GM12878 (cell line): ENCODE measurements around the gene MRPS27. TPM values are rescaled to one million over a fixed set of nuclear protein-coding genes. Genes with fewer than 3 reads are reported as not detected.

Experiments
- ATAC-seq: fragments of 200-7000 bp; cut with Tn5 transposase; 3 replicates; pipeline ENCODE4 v1.9.1; 2020; ENCODE audit warnings: mild to moderate bottlenecking, moderate library complexity
- BruUV-seq: library from RNA; stranded (reverse); fragments of 400-500 nt; replicated peaks from 2 replicates; lab custom pipeline; 2021; lab: Mats Ljungman, UMichigan
- CTCF ChIA-PET: fragments of 300-600 bp; sonication (Branson Sonifier 250); formaldehyde crosslinking; extraction: SDS; loops from one replicate; lab custom pipeline; 2021; ENCODE audit warnings: inconsistent platforms; lab: Yijun Ruan, JAX
- POLR2A ChIA-PET: fragments of 350-600 bp; formaldehyde crosslinking; extraction: SDS; loops from one replicate; lab custom pipeline; 2021; ENCODE audit warnings: inconsistent platforms; lab: Charles Lee
- RAD21 ChIA-PET: fragments of 300-600 bp; sonication (Branson Sonifier 250); formaldehyde crosslinking; loops from one replicate; lab custom pipeline; 2023; ENCODE audit warnings: antibody characterized with exemption; ENCODE audit not compliant: unreplicated experiment; lab: Charles Lee
- SMC1A ChIA-PET: fragments of 300-600 bp; sonication (Branson Sonifier 250); formaldehyde crosslinking; loops from one replicate; lab custom pipeline; 2023; ENCODE audit not compliant: unreplicated experiment, uncharacterized antibody; lab: Charles Lee
- DNase-seq: peaks from one replicate; pipeline ENCODE4 v3.0.0-alpha.2; 2011; ENCODE audit warnings: low read depth, low spot score
- FAIRE-seq: peaks from 3 replicates; lab custom pipeline; 2011; peaks lifted over from hg19 to GRCh38; lab: Jason Lieb, UNC
- H2AFZ ChIP-seq: 2 replicates; pipeline ENCODE4 v1.6.0; 2011; ENCODE audit warnings: low read depth, low read length, control low read depth; ENCODE audit not compliant: control insufficient read depth
- H3K27ac ChIP-seq: 2 replicates; pipeline ENCODE4 v1.5.1; 2011; ENCODE audit warnings: control low read depth; ENCODE audit not compliant: control insufficient read depth, insufficient read depth
- H3K27me3 ChIP-seq, 2 experiments: replicated peaks in 1 of 2; 2 replicates each; pipeline versions ENCODE4 v1.6.0 to v1.6.1; 2011; ENCODE audit warnings: low read length in 1 of 2; ENCODE audit not compliant: control insufficient read depth in 2 of 2, insufficient read depth in 2 of 2
- H3K36me3 ChIP-seq, 2 experiments: 2 replicates each; pipeline ENCODE4 v1.5.1; 2011; ENCODE audit warnings: low read length in 1 of 2; ENCODE audit not compliant: control insufficient read depth in 2 of 2, insufficient read depth in 2 of 2
- H3K4me1 ChIP-seq: 2 replicates; pipeline ENCODE4 v1.6.1; 2011; ENCODE audit warnings: mild to moderate bottlenecking, low read length, moderate library complexity, mixed read lengths; ENCODE audit not compliant: control insufficient read depth, insufficient read depth
- H3K4me2 ChIP-seq: 2 replicates; pipeline ENCODE4 v1.6.0; 2011; ENCODE audit warnings: control low read depth; ENCODE audit not compliant: control insufficient read depth, insufficient read depth
- H3K4me3 ChIP-seq: fragments of 200-600 bp; sonication (generic); 2 replicates; pipeline ENCODE4 v1.5.1; 2016
- H3K79me2 ChIP-seq: 2 replicates; pipeline ENCODE4 v1.6.0; 2011; ENCODE audit warnings: low read length; ENCODE audit not compliant: control insufficient read depth, insufficient read depth
- H3K9ac ChIP-seq: 2 replicates; pipeline ENCODE4 v1.8.0; 2011; ENCODE audit warnings: low read length, control low read depth, mixed read lengths; ENCODE audit not compliant: control insufficient read depth, insufficient read depth
- H3K9me3 ChIP-seq: replicated peaks from 3 replicates; pipeline ENCODE4 v1.5.1; 2011; ENCODE audit warnings: mild to moderate bottlenecking, low read length; ENCODE audit not compliant: control insufficient read depth, insufficient read depth
- H4K20me1 ChIP-seq: 2 replicates; pipeline ENCODE4 v1.6.0; 2011; ENCODE audit not compliant: control insufficient read depth, insufficient read depth
- BACH1 ChIP-seq: fragments of 450-650 bp; IDR thresholded peaks from 2 replicates; pipeline ENCODE4 v1.6.1; 2017; ENCODE audit warnings: mild to moderate bottlenecking, borderline replicate concordance
- NR2C2 ChIP-seq: IDR thresholded peaks from 2 replicates; pipeline ENCODE4 v1.6.1; 2011; ENCODE audit warnings: borderline replicate concordance, low read depth; ENCODE audit not compliant: control insufficient read depth, insufficient read length
- POU2F2 ChIP-seq: IDR thresholded peaks from 3 replicates; pipeline ENCODE4 v1.6.1; 2011; ENCODE audit warnings: low read depth, mild to moderate bottlenecking, low read length, borderline replicate concordance
- TAF1 ChIP-seq: IDR thresholded peaks from 2 replicates; pipeline ENCODE4 v1.6.1; 2011; ENCODE audit warnings: mild to moderate bottlenecking, low read depth, low read length, borderline replicate concordance
- WGBS: methylation state at CpG from one replicate; pipeline ENCODE4 v1.1.6; 2016; ENCODE audit warnings: low lambda C conversion rate; ENCODE audit not compliant: insufficient replicate concordance, insufficient coverage; ENCODE audit errors: missing lambda C conversion rate; 5-methylcytosine and 5-hydroxymethylcytosine counted together
- in situ Hi-C: fragments of 300-500 bp; cut with MboI; formaldehyde crosslinking; loops from 9 replicates; pipeline ENCODE4 v1.14.3; 2018; ENCODE audit warnings: mixed read lengths
- intact Hi-C: fragments of 100-400 bp; cut with micrococcal nuclease; formaldehyde crosslinking; loops from one replicate; pipeline ENCODE4 v1.14.2; 2022; ENCODE audit not compliant: unreplicated experiment
- polyA plus RNA-seq, 11 experiments: library from polyadenylated mRNA; depleted of rRNA in 4 of 11; unstranded in 6 of 11; stranded (reverse) in 5 of 11; fragments of >200 nt; fragmentation: Nextera tagmentation in 4 of 11; fragmentation: Illumina TruSeq in 1 of 11; extraction: Ambion mirVana in 4 of 11; extraction: Trizol in 1 of 11; gene quantifications; 1 replicate in 1 of 11; 2 replicates in 10 of 11; pipeline versions ENCODE4 v1.2.1 to v1.2.3, GENCODE V29; 2011 to 2016; ENCODE audit warnings: inconsistent platforms in 2 of 11, missing spikeins in 2 of 11, low read depth in 1 of 11
- total RNA-seq, 4 experiments: library from RNA; depleted of rRNA in 3 of 4; stranded (reverse); fragments of >200 nt in 3 of 4; fragmentation: Illumina TruSeq in 1 of 4; extraction: Trizol in 1 of 4; gene quantifications; 2 replicates each; pipeline versions ENCODE4 v1.2.1 to v1.2.3, GENCODE V29; 2013 to 2021

The MRPS27 gene
- total and polyA plus RNA-seq, 10 of the 15 experiments (the other 5 are each of a cell fraction or from before 2014, with no cell fraction given), result 61.0 to 128 (median 93.0) TPM

GRCh38 chr5:72305194-72306142, 14.6 kb downstream of the MRPS27 start:
- WGBS, result 52% methylated on average over 2 of the region's 2 CpGs
- ChIA-PET POLR2A (interaction anchor here (0.9 to 2.7 kb wide), 7 partner anchors 10 to 718 kb away, joined by 3 to 21 read pairs (median 4); partner anchors contain the start of genes MCCC2, MRPS27 and PTCD2), RAD21 (interaction anchor here (0.5 to 6.1 kb wide), 12 partner anchors 9 to 85 kb away, joined by 3 to 29 read pairs (median 3); partner anchors contain the start of genes MRPS27 and PTCD2), CTCF (interaction anchor here (1.0 to 5.3 kb wide), 9 partner anchors 11 to 522 kb away, joined by 3 to 35 read pairs (median 5); partner anchors contain the start of genes MRPS27 and PTCD2), SMC1A (interaction anchor here (0.6 to 4.1 kb wide), 14 partner anchors 9 to 523 kb away, joined by 3 to 21 read pairs (median 5); partner anchors contain the start of genes MRPS27 and PTCD2)
- Histone ChIP-seq H3K4me3 (peak overlapping the region; percentile 30; the same call in 1 of the 2 replicates), H3K27ac (peak overlapping the region; percentile 80), H2AFZ (no peak overlapping the region), H3K4me1 (peaks cover 48% of the 10 kb centered on the region), H3K36me3 (peaks cover 1 to 12% of the 10 kb centered on the region in 2 experiments; a peak in 2 of 4 replicates), H3K9ac (peak overlapping the region; percentile 48), H3K27me3 (no peaks in the 10 kb centered on the region), H3K4me2 (peak overlapping the region; percentile 81), H3K9me3 (no peaks in the 10 kb centered on the region), H4K20me1 (no peaks in the 10 kb centered on the region), H3K79me2 (peaks cover 67% of the 10 kb centered on the region)
- no TSS peak for BruUV-seq
- FAIRE-seq (no peak), DNase-seq (peak; percentile 60), ATAC-seq (no peak; the same call in 2 of the 3 replicates)
- peak; percentile 56; the same call in 1 of the 2 replicates for TF ChIP-seq BACH1
- peak; percentile 23; the same call in 1 of the 2 replicates for TF ChIP-seq TAF1
- TF ChIP-seq POU2F2, result peak; percentile 60; the same call in 1 of the 3 replicates
- no peak for TF ChIP-seq NR2C2
- in situ Hi-C loops (loop anchor here (5.0 kb wide), 2 partner anchors 168 to 523 kb away; no protein-coding TSS in a partner anchor), intact Hi-C loops (loop anchor here (5.0 kb wide), 1 partner anchor 73 kb away; no protein-coding TSS in a partner anchor)
